HepG2 (cell line): Measurements from ENCODE around the gene NGRN. TPM values are rescaled to one million over a fixed set of nuclear protein-coding genes. Genes with fewer than 3 reads are reported as not detected.

Experiments
- ATAC-seq: fragments of 200-7000 bp; cut with Tn5 transposase; 3 replicates; pipeline ENCODE4 v1.9.1; 2020; ENCODE audit warnings: mild to moderate bottlenecking, moderate library complexity
- BruUV-seq: library from RNA; stranded (reverse); fragments of 400-500 nt; replicated peaks from 2 replicates; lab custom pipeline; 2021; lab: Mats Ljungman, UMichigan
- CTCF ChIA-PET: fragments of 300-600 bp; formaldehyde crosslinking; extraction: SDS; loops from one replicate; lab custom pipeline; 2021; ENCODE audit warnings: low total read pairs, inconsistent platforms, low intra/inter-chr PET ratio; lab: Yijun Ruan, JAX
- POLR2A ChIA-PET: fragments of 350-600 bp; sonication (Branson Sonifier 250); formaldehyde crosslinking; loops from one replicate; lab custom pipeline; 2020; ENCODE audit warnings: antibody characterized with exemption, inconsistent platforms; lab: Yijun Ruan, JAX
- DNase-seq: peaks from one replicate; pipeline ENCODE4 v3.0.0-alpha.2; 2015; ENCODE audit warnings: low spot score
- FAIRE-seq: peaks from 3 replicates; lab custom pipeline; 2011; peaks lifted over from hg19 to GRCh38; lab: Jason Lieb, UNC
- H2AFZ ChIP-seq: one replicate; pipeline ENCODE4 v1.6.1; 2011; ENCODE audit warnings: low read length, inconsistent platforms
- H3K27ac ChIP-seq: fragments of 300-600 bp; 3 replicates; pipeline ENCODE4 v1.8.0; 2011; ENCODE audit warnings: mixed run types, mild to moderate bottlenecking, mixed read lengths, low read length, inconsistent platforms; ENCODE audit not compliant: insufficient read depth; ENCODE audit errors: extremely low read length
- H3K27me3 ChIP-seq, 2 experiments: fragments of 200-600 bp in 1 of 2; 2 replicates in 1 of 2; 3 replicates in 1 of 2; pipeline versions ENCODE4 v1.6.0 to v1.8.0; 2011; ENCODE audit warnings: low read length in 2 of 2, mild to moderate bottlenecking in 2 of 2, moderate library complexity in 2 of 2, inconsistent platforms in 1 of 2; ENCODE audit not compliant: insufficient read depth in 2 of 2, control insufficient read depth in 1 of 2
- H3K36me3 ChIP-seq, 2 experiments: fragments of 200-600 bp in 1 of 2; replicated peaks in 1 of 2; 2 replicates in 1 of 2; 3 replicates in 1 of 2; pipeline versions ENCODE4 v1.5.1 to v1.8.0; 2011; ENCODE audit warnings: low read length in 2 of 2, inconsistent platforms in 1 of 2; ENCODE audit not compliant: insufficient read depth in 2 of 2, control insufficient read depth in 1 of 2
- H3K4me1 ChIP-seq: 2 replicates; pipeline ENCODE4 v1.5.1; 2012; ENCODE audit warnings: low read length, inconsistent platforms; ENCODE audit not compliant: insufficient read depth
- H3K4me2 ChIP-seq: 2 replicates; pipeline ENCODE4 v1.6.0; 2011; ENCODE audit warnings: low read depth, low read length, inconsistent platforms
- H3K4me3 ChIP-seq, 3 experiments: fragments of 200-600 bp in 1 of 3; sonication (generic), shearing (Covaris generic) in 1 of 3; replicated peaks in 1 of 3; 2 replicates each; pipeline ENCODE4 v1.5.1; 2011 to 2016; ENCODE audit warnings: low read length in 3 of 3, inconsistent platforms in 2 of 3, low read depth in 2 of 3, mild to moderate bottlenecking in 2 of 3, control low read depth in 1 of 3, mixed read lengths in 1 of 3; ENCODE audit not compliant: insufficient read depth in 1 of 3
- H3K79me2 ChIP-seq: one replicate; pipeline ENCODE4 v1.6.1; 2011; ENCODE audit warnings: low read length, inconsistent platforms; ENCODE audit not compliant: insufficient read depth
- H3K9ac ChIP-seq: 2 replicates; pipeline ENCODE4 v1.6.0; 2011; ENCODE audit warnings: mild to moderate bottlenecking, low read depth, low read length, inconsistent platforms; ENCODE audit not compliant: insufficient read depth
- H3K9me3 ChIP-seq: 2 replicates; pipeline ENCODE4 v1.5.1; 2012; ENCODE audit warnings: mild to moderate bottlenecking, low read length
- H4K20me1 ChIP-seq: 2 replicates; pipeline ENCODE4 v1.6.0; 2011; ENCODE audit warnings: inconsistent platforms, mild to moderate bottlenecking, low read length, moderate library complexity; ENCODE audit not compliant: insufficient read depth
- CENPT ChIP-seq: sonication (generic); formaldehyde crosslinking; IDR thresholded peaks from 2 replicates; pipeline ENCODE4 v1.8.0; 2022; ENCODE audit warnings: low read depth, mild to moderate bottlenecking, moderate library complexity, missing genetic modification reagents
- HNRNPH1 ChIP-seq: fragments of 200-400 bp; formaldehyde crosslinking; optimal IDR thresholded peaks from 2 replicates; pipeline ENCODE3; 2017; ENCODE audit warnings: mild to moderate bottlenecking, low read depth, low read length
- NPAS2 ChIP-seq: sonication (generic); formaldehyde crosslinking; IDR thresholded peaks from 2 replicates; pipeline ENCODE4 v1.8.0; 2022; ENCODE audit warnings: mild to moderate bottlenecking, missing genetic modification reagents, borderline replicate concordance
- YY1 ChIP-seq: IDR thresholded peaks from 2 replicates; pipeline ENCODE4 v1.6.1; 2011; ENCODE audit warnings: low read length, low read depth, moderate library complexity, mild to moderate bottlenecking; ENCODE audit not compliant: insufficient read depth, insufficient replicate concordance
- ZBTB7B ChIP-seq: sonication (generic); formaldehyde crosslinking; IDR thresholded peaks from 2 replicates; pipeline ENCODE4 v1.4.0; 2020; ENCODE audit warnings: missing genetic modification reagents
- ZFX ChIP-seq: sonication (generic); formaldehyde crosslinking; IDR thresholded peaks from 2 replicates; pipeline ENCODE4 v1.4.0; 2020; ENCODE audit warnings: mild to moderate bottlenecking, low read depth, missing genetic modification reagents, moderate library complexity
- ZNF331 ChIP-seq: sonication (generic); formaldehyde crosslinking; IDR thresholded peaks from 2 replicates; pipeline ENCODE4 v1.4.0; 2020; ENCODE audit warnings: missing genetic modification reagents
- ZNF335 ChIP-seq: sonication (generic); formaldehyde crosslinking; IDR thresholded peaks from 2 replicates; pipeline ENCODE4 v1.4.0; 2020; ENCODE audit warnings: missing genetic modification reagents
- ZNF564 ChIP-seq: sonication (generic); formaldehyde crosslinking; IDR thresholded peaks from 2 replicates; pipeline ENCODE4 v1.8.1; 2023; ENCODE audit warnings: mild to moderate bottlenecking, missing genetic modification reagents
- ZNF850 ChIP-seq: sonication (generic); formaldehyde crosslinking; conservative IDR thresholded peaks from 2 replicates; pipeline ENCODE4 v1.9.0; 2021; ENCODE audit warnings: mild to moderate bottlenecking, missing genetic modification reagents
- WGBS: methylation state at CpG from one replicate; pipeline ENCODE4 v1.1.6; 2017; ENCODE audit warnings: low lambda C conversion rate; 5-methylcytosine and 5-hydroxymethylcytosine counted together
- in situ Hi-C: cut with HindIII; loops from 2 replicates; pipeline ENCODE4 v1.10.0; 2017; ENCODE audit warnings: low pct_unique_long_range_greater_than_20kb; ENCODE audit not compliant: extremely low pct_ligation_motif_present
- intact Hi-C: fragments of 100-400 bp; cut with micrococcal nuclease; formaldehyde crosslinking; loops from one replicate; pipeline ENCODE4 v1.10.0; 2022; ENCODE audit not compliant: unreplicated experiment
- polyA plus RNA-seq, 8 experiments: library from polyadenylated mRNA; depleted of rRNA in 3 of 8; stranded (reverse) in 7 of 8; unstranded in 1 of 8; fragments of >200 nt; fragmentation: Illumina TruSeq in 4 of 8; extraction: Trizol in 4 of 8; gene quantifications; 2 replicates each; pipeline versions ENCODE4 v1.2.1 to v1.2.3, GENCODE V29; 2011 to 2016; ENCODE audit warnings: low read depth in 4 of 8, missing spikeins in 1 of 8, mixed read lengths in 1 of 8; ENCODE audit not compliant: insufficient read depth in 1 of 8
- total RNA-seq, 5 experiments: library from RNA; depleted of rRNA; stranded (reverse); fragments of >200 nt; fragmentation: Illumina TruSeq; extraction: Trizol; gene quantifications; 2 replicates each; pipeline ENCODE4 v1.2.3, GENCODE V29; 2016; ENCODE audit warnings: low read depth in 1 of 5
- TF ChIP-seq, protein P1 (sequence below): sonication (generic); formaldehyde crosslinking; IDR thresholded peaks from 2 replicates; pipeline ENCODE4 v1.5.1; 2020; ENCODE audit warnings: mild to moderate bottlenecking, missing genetic modification reagents, borderline replicate concordance
- TF ChIP-seq, protein P2 (sequence below): IDR thresholded peaks from 2 replicates; pipeline ENCODE4 v1.6.1; 2012; ENCODE audit warnings: low read depth, low read length, improper control_type of control experiment
- TF ChIP-seq, protein P3 (sequence below): sonication (generic); formaldehyde crosslinking; IDR thresholded peaks from 2 replicates; pipeline ENCODE4 v1.4.0; 2020; ENCODE audit warnings: missing genetic modification reagents, borderline replicate concordance

Gene NGRN
- total and polyA plus RNA-seq, 2 of the 13 experiments (the other 11 are each of a cell fraction or from before 2014, with no cell fraction given), result 39.8 to 63.7 TPM

DNA sequence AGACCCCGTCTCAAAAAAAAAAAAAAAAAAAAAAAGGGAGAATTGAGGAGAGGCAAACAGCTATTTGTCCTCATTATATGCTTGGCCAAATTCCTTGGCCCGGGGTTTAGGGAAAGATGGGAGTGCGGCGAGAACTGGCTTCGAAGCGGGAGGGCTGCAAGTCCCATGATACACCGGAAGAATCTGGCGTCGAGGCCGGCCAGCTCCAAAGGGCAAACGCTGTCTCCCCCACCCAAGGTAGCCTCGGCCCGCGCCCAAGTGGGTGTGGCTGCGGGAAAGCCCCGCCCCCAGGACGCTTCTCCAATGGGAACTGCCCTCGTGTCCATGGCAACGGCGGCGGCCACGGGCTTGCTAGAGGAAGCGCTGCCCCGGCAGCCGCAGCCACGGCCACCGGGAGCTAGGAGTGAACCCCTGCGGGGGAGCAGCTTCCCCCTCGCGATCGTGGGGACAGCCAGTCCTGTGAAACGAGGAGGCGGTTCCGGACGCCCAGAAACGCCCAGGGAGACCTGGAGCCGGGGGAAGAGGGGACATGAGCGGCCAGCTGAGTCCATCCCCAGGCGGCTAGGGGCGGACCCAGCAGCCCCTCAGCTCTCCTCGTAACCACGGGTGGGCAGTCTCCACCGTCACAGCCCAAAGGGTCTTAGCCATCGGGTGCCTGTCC is 16.1 kb upstream of the NGRN start, which contains the start of gene TTLL13:
TSS of gene TTLL13 (plus strand) at position 354 of the 661 bp plus-strand sequence. CDS start 1,075 bp downstream, outside the sequence.
- CTCF ChIA-PET, result no interaction called here
- TF ChIP-seq ZBTB7B (CRISPR knock-in tag) (no peak; the same call in 1 of the 2 replicates), CENPT (CRISPR knock-in tag) (0 out of 2 replicates have a peak, but pooled peaks have one; percentile 47), ZNF335 (CRISPR knock-in tag) (0 out of 2 replicates have a peak, but pooled peaks have one; percentile 31), YY1 (peak; percentile 55), HNRNPH1 (no peak), NPAS2 (CRISPR knock-in tag) (no peak), ZFX (CRISPR knock-in tag) (peak; percentile 43), ZNF850 (no peak), ZNF331 (CRISPR knock-in tag) (no peak), ZNF564 (CRISPR knock-in tag) (no peak)
- TF ChIP-seq, protein P1, sequence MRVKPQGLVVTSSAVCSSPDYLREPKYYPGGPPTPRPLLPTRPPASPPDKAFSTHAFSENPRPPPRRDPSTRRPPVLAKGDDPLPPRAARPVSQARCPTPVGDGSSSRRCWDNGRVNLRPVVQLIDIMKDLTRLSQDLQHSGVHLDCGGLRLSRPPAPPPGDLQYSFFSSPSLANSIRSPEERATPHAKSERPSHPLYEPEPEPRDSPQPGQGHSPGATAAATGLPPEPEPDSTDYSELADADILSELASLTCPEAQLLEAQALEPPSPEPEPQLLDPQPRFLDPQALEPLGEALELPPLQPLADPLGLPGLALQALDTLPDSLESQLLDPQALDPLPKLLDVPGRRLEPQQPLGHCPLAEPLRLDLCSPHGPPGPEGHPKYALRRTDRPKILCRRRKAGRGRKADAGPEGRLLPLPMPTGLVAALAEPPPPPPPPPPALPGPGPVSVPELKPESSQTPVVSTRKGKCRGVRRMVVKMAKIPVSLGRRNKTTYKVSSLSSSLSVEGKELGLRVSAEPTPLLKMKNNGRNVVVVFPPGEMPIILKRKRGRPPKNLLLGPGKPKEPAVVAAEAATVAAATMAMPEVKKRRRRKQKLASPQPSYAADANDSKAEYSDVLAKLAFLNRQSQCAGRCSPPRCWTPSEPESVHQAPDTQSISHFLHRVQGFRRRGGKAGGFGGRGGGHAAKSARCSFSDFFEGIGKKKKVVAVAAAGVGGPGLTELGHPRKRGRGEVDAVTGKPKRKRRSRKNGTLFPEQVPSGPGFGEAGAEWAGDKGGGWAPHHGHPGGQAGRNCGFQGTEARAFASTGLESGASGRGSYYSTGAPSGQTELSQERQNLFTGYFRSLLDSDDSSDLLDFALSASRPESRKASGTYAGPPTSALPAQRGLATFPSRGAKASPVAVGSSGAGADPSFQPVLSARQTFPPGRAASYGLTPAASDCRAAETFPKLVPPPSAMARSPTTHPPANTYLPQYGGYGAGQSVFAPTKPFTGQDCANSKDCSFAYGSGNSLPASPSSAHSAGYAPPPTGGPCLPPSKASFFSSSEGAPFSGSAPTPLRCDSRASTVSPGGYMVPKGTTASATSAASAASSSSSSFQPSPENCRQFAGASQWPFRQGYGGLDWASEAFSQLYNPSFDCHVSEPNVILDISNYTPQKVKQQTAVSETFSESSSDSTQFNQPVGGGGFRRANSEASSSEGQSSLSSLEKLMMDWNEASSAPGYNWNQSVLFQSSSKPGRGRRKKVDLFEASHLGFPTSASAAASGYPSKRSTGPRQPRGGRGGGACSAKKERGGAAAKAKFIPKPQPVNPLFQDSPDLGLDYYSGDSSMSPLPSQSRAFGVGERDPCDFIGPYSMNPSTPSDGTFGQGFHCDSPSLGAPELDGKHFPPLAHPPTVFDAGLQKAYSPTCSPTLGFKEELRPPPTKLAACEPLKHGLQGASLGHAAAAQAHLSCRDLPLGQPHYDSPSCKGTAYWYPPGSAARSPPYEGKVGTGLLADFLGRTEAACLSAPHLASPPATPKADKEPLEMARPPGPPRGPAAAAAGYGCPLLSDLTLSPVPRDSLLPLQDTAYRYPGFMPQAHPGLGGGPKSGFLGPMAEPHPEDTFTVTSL (CRISPR knock-in tag), result 0 out of 2 replicates have a peak, but pooled peaks have one; percentile 40
- TF ChIP-seq, protein P2, sequence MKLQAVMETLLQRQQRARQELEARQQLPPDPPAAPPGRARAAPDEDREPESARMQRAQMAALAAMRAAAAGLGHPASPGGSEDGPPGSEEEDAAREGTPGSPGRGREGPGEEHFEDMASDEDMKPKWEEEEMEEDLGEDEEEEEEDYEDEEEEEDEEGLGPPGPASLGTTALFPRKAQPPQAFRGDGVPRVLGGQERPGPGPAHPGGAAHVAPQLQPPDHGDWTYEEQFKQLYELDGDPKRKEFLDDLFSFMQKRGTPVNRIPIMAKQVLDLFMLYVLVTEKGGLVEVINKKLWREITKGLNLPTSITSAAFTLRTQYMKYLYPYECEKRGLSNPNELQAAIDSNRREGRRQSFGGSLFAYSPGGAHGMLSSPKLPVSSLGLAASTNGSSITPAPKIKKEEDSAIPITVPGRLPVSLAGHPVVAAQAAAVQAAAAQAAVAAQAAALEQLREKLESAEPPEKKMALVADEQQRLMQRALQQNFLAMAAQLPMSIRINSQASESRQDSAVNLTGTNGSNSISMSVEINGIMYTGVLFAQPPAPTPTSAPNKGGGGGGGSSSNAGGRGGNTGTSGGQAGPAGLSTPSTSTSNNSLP, result no peak
- TF ChIP-seq, protein P3, sequence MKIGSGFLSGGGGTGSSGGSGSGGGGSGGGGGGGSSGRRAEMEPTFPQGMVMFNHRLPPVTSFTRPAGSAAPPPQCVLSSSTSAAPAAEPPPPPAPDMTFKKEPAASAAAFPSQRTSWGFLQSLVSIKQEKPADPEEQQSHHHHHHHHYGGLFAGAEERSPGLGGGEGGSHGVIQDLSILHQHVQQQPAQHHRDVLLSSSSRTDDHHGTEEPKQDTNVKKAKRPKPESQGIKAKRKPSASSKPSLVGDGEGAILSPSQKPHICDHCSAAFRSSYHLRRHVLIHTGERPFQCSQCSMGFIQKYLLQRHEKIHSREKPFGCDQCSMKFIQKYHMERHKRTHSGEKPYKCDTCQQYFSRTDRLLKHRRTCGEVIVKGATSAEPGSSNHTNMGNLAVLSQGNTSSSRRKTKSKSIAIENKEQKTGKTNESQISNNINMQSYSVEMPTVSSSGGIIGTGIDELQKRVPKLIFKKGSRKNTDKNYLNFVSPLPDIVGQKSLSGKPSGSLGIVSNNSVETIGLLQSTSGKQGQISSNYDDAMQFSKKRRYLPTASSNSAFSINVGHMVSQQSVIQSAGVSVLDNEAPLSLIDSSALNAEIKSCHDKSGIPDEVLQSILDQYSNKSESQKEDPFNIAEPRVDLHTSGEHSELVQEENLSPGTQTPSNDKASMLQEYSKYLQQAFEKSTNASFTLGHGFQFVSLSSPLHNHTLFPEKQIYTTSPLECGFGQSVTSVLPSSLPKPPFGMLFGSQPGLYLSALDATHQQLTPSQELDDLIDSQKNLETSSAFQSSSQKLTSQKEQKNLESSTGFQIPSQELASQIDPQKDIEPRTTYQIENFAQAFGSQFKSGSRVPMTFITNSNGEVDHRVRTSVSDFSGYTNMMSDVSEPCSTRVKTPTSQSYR (CRISPR knock-in tag), result no peak

More for the DNA sequence above, 16.1 kb upstream of the NGRN start, which contains the start of gene TTLL13:
- peak; percentile 52 for FAIRE-seq
- Histone ChIP-seq H3K9me3 (no peaks in the 10 kb centered on the region), H2AFZ (no peak within 1 kb of the TSS), H3K4me2 (peak within 1 kb of the TSS; percentile 97), H3K4me1 (peaks cover 56% of the 10 kb centered on the region), H4K20me1 (no peaks in the 10 kb centered on the region), H3K27ac (peak within 1 kb of the TSS; percentile 60), H3K9ac (peak within 1 kb of the TSS; percentile 57), H3K4me3 (peak within 1 kb of the TSS; percentile 62 to 79 (median 73); a peak in 5 of 6 replicates), H3K79me2 (no peaks in the 10 kb centered on the region), H3K27me3 (no peaks in the 10 kb centered on the region), H3K36me3 (no peaks in the 10 kb centered on the region)
- in situ Hi-C loops, result no loop called here
- WGBS, result 3% methylated on average over 13 of the region's 44 CpGs
- intact Hi-C loops, result loop anchor here (1.0 to 2.0 kb wide), 2 partner anchors 15 kb away; partner anchors contain the start of genes GDPGP1 and NGRN
- DNase-seq, result peak; percentile 89
- ATAC-seq, result peak; percentile 94
- POLR2A ChIA-PET, result interaction anchor here (0.6 to 3.5 kb wide), 16 partner anchors 9 to 241 kb away, joined by 3 to 50 read pairs (median 4); partner anchors contain the start of genes CIB1, GDPGP1, IQGAP1 and NGRN
- BruUV-seq, result no TSS peak
